DOHH2 (cell line): Measurements from ENCODE around the gene CCDC40.

Experiments
- H3F3A ChIP-seq: fragments of 200-600 bp; sonication (generic), shearing (Covaris generic); 2 replicates; pipeline ENCODE4 v1.6.0; 2016; ENCODE audit warnings: antibody characterized with exemption, mild to moderate bottlenecking; ENCODE audit not compliant: control insufficient read depth, insufficient read depth
- H3K27ac ChIP-seq: fragments of 200-600 bp; sonication (generic); 2 replicates; pipeline ENCODE4 v1.5.1; 2014; ENCODE audit warnings: low read depth, mild to moderate bottlenecking, low read length, moderate library complexity
- H3K27me3 ChIP-seq: fragments of 200-600 bp; sonication (generic); 2 replicates; pipeline ENCODE4 v1.6.1; 2014; ENCODE audit warnings: mild to moderate bottlenecking, low read length, mixed read lengths; ENCODE audit not compliant: control insufficient read depth
- H3K36me3 ChIP-seq: fragments of 200-600 bp; sonication (generic); 2 replicates; pipeline ENCODE4 v1.6.1; 2014; ENCODE audit warnings: mild to moderate bottlenecking, low read length, moderate library complexity, mixed read lengths; ENCODE audit not compliant: control insufficient read depth
- H3K4me1 ChIP-seq: fragments of 200-600 bp; sonication (generic); 2 replicates; pipeline ENCODE4 v1.6.1; 2014; ENCODE audit warnings: mild to moderate bottlenecking, low read length, mixed read lengths; ENCODE audit not compliant: control insufficient read depth
- H3K4me2 ChIP-seq: fragments of 200-600 bp; sonication (generic); 2 replicates; pipeline ENCODE4 v1.6.0; 2014; ENCODE audit warnings: mild to moderate bottlenecking, low read length, moderate library complexity
- H3K4me3 ChIP-seq: fragments of 200-600 bp; sonication (generic); 2 replicates; pipeline ENCODE4 v1.5.1; 2014; ENCODE audit warnings: mild to moderate bottlenecking, low read length, mixed read lengths
- H3K79me2 ChIP-seq: fragments of 200-600 bp; sonication (generic); 2 replicates; pipeline ENCODE4 v1.6.1; 2014; ENCODE audit warnings: mild to moderate bottlenecking, low read length, mixed read lengths; ENCODE audit not compliant: control insufficient read depth
- H3K9me2 ChIP-seq: fragments of 200-600 bp; sonication (generic); replicated peaks from 2 replicates; pipeline ENCODE4 v1.6.1; 2014; ENCODE audit warnings: mild to moderate bottlenecking, low read length, mixed read lengths; ENCODE audit not compliant: control insufficient read depth
- H3K9me3 ChIP-seq: fragments of 200-600 bp; sonication (generic); 2 replicates; pipeline ENCODE4 v1.6.1; 2014; ENCODE audit warnings: antibody characterized with exemption, low read length, mixed read lengths; ENCODE audit not compliant: control insufficient read depth, insufficient read depth
- H4K20me1 ChIP-seq: fragments of 200-600 bp; sonication (generic); 2 replicates; pipeline ENCODE4 v1.6.0; 2014; ENCODE audit warnings: low read depth, mild to moderate bottlenecking, antibody characterized with exemption, low read length, moderate library complexity; ENCODE audit not compliant: control insufficient read depth, insufficient read depth
- CTCF ChIP-seq: fragments of 200-600 bp; sonication (generic); IDR thresholded peaks from one replicate; pipeline ENCODE4 v1.5.1; 2014; ENCODE audit warnings: antibody characterized with exemption, mild to moderate bottlenecking, low read depth, low read length; ENCODE audit not compliant: poor library complexity, severe bottlenecking
- EZH2phosphoT487 ChIP-seq: fragments of 200-600 bp; sonication (generic); IDR thresholded peaks from 2 replicates; pipeline ENCODE4 v1.6.1; 2017; ENCODE audit warnings: borderline replicate concordance, mild to moderate bottlenecking, antibody characterized with exemption, low read length, moderate library complexity, mixed read lengths

Gene CCDC40

GRCh38 chr17:80097844-80098691, 61.6 kb downstream of the CCDC40 start:
- no peaks in the 10 kb centered on the region for H3K36me3 ChIP-seq
- H3K4me1 ChIP-seq, result peaks cover 21% of the 10 kb centered on the region
- no peaks in the 10 kb centered on the region for H3K9me3 ChIP-seq
- H3K27me3 ChIP-seq, result no peaks in the 10 kb centered on the region
- H3F3A ChIP-seq, result peaks cover 5% of the 10 kb centered on the region
- TF ChIP-seq EZH2phosphoT487 (no peak), CTCF (no peak)
- no peak overlapping the region for H3K4me2 ChIP-seq
- no peak overlapping the region for H3K27ac ChIP-seq
- peaks cover 3% of the 10 kb centered on the region; the same call in 1 of the 2 replicates for H3K79me2 ChIP-seq
- no peaks in the 10 kb centered on the region for H4K20me1 ChIP-seq
- H3K9me2 ChIP-seq, result no peaks in the 10 kb centered on the region
- no peak overlapping the region for H3K4me3 ChIP-seq

- H3K79me2 ChIP-seq, result peaks cover 3% of the 10 kb centered on the region; the same call in 1 of the 2 replicates
- H3K27me3 ChIP-seq, result no peaks in the 10 kb centered on the region
- no peaks in the 10 kb centered on the region for H3K9me3 ChIP-seq
- no peak overlapping the region for H3K4me3 ChIP-seq
- no peak for TF ChIP-seq CTCF
- TF ChIP-seq EZH2phosphoT487, result no peak
- H3K4me2 ChIP-seq, result no peak overlapping the region
- no peaks in the 10 kb centered on the region for H3K9me2 ChIP-seq
- H4K20me1 ChIP-seq, result no peaks in the 10 kb centered on the region
- H3K36me3 ChIP-seq, result no peaks in the 10 kb centered on the region
- H3F3A ChIP-seq, result peaks cover 5% of the 10 kb centered on the region
- peaks cover 21% of the 10 kb centered on the region for H3K4me1 ChIP-seq
- H3K27ac ChIP-seq, result no peak overlapping the region
These were observed 63.0 kb downstream of the CCDC40 start for GRCh38 chr17:80099291-80100034.

GRCh38 chr17:80100035-80100323, 63.5 kb downstream of the CCDC40 start:
- H3K79me2 ChIP-seq, result peaks cover 3% of the 10 kb centered on the region; the same call in 1 of the 2 replicates
- H3K36me3 ChIP-seq, result no peaks in the 10 kb centered on the region
- H3K4me2 ChIP-seq, result peak overlapping the region; percentile 100
- peaks cover 21% of the 10 kb centered on the region for H3K4me1 ChIP-seq
- no peaks in the 10 kb centered on the region for H3K27me3 ChIP-seq
- no peak for TF ChIP-seq EZH2phosphoT487
- TF ChIP-seq CTCF, result no peak
- no peaks in the 10 kb centered on the region for H4K20me1 ChIP-seq
- no peaks in the 10 kb centered on the region for H3K9me2 ChIP-seq
- peak overlapping the region; percentile 92; the same call in 1 of the 2 replicates for H3K4me3 ChIP-seq
- peaks cover 5% of the 10 kb centered on the region for H3F3A ChIP-seq
- no peak overlapping the region for H3K27ac ChIP-seq
- H3K9me3 ChIP-seq, result no peaks in the 10 kb centered on the region
